GM23338 (cell line): Measurements from ENCODE around the gene CNNM3.

ENCODE experiments used
- CREB1 ChIP-seq: fragments of 250-450 bp; sonication (Bioruptor Pico); IDR thresholded peaks from 2 replicates; pipeline ENCODE4 v1.5.0; 2020; ENCODE audit warnings: low read depth, mild to moderate bottlenecking, moderate library complexity
- CTCF ChIP-seq, 2 experiments: fragments of 200-600 bp in 1 of 2; sonication (generic) in 1 of 2; conservative IDR thresholded peaks; 2 replicates each; pipeline versions ENCODE4 v1.5.1 to v1.6.1; 2016 to 2017; ENCODE audit warnings: antibody characterized with exemption in 2 of 2, low read depth in 2 of 2, mild to moderate bottlenecking in 2 of 2, moderate library complexity in 1 of 2
- ETS1 ChIP-seq: IDR thresholded peaks from 2 replicates; pipeline ENCODE4 v1.6.1; 2016; ENCODE audit warnings: antibody characterized with exemption
- EZH2 ChIP-seq: fragments of 200-600 bp; sonication (generic); IDR thresholded peaks from one replicate; pipeline ENCODE4 v1.8.0; 2017; ENCODE audit warnings: antibody characterized with exemption, mild to moderate bottlenecking, low read depth; ENCODE audit not compliant: unreplicated experiment
- EZH2phosphoT487 ChIP-seq: fragments of 200-600 bp; sonication (generic); IDR thresholded peaks from one replicate; pipeline ENCODE4 v1.8.1; 2018; ENCODE audit warnings: antibody characterized with exemption; ENCODE audit not compliant: unreplicated experiment
- POLR2AphosphoS5 ChIP-seq: IDR thresholded peaks from 2 replicates; pipeline ENCODE4 v1.6.1; 2016; ENCODE audit warnings: antibody characterized with exemption, low read depth
- REST ChIP-seq: IDR thresholded peaks from one replicate; pipeline ENCODE4 v1.6.1; 2018; ENCODE audit warnings: antibody characterized with exemption; ENCODE audit not compliant: unreplicated experiment
- STAT1 ChIP-seq: IDR thresholded peaks from one replicate; pipeline ENCODE4 v1.6.1; 2016; ENCODE audit warnings: antibody characterized with exemption; ENCODE audit not compliant: unreplicated experiment
- ZNF114 ChIP-seq: fragments of 250-450 bp; sonication (Bioruptor Pico); IDR thresholded peaks from 2 replicates; pipeline ENCODE4 v1.5.0; 2020; ENCODE audit warnings: mild to moderate bottlenecking, moderate library complexity

GRCh38 chr2:96882906-96883305 is 66.8 kb downstream of the CNNM3 start:
- TF ChIP-seq REST, result no peak
- TF ChIP-seq EZH2phosphoT487, result no peak
- no peak for TF ChIP-seq CTCF (conservative IDR thresholded peaks at IDR 0.05; ENCODE audit: low read depth in 2 of 2)
- TF ChIP-seq POLR2AphosphoS5, result no peak
- no peak for TF ChIP-seq CREB1 (CRISPR knock-in tag)
- TF ChIP-seq EZH2, result no peak
- no peak for TF ChIP-seq STAT1
- TF ChIP-seq ETS1, result no peak
- TF ChIP-seq ZNF114 (CRISPR knock-in tag), result no peak
